A673 (cell line): ENCODE results near the gene OR10G7. TPM values are rescaled to one million over a fixed set of nuclear protein-coding genes. Genes with fewer than 3 reads are reported as not detected.

Experiments used
- BruUV-seq: library from RNA; stranded (reverse); fragments of 400-500 nt; replicated peaks from 2 replicates; lab custom pipeline; 2021; lab: Mats Ljungman, UMichigan
- CTCF ChIA-PET: fragments of 300-600 bp; sonication (Branson Sonifier 250); formaldehyde crosslinking; loops from one replicate; lab custom pipeline; 2022; ENCODE audit warnings: antibody characterized with exemption; lab: Charles Lee
- POLR2A ChIA-PET: fragments of 300-600 bp; sonication (Branson Sonifier 250); formaldehyde crosslinking; loops from one replicate; lab custom pipeline; 2022; ENCODE audit warnings: antibody characterized with exemption; ENCODE audit not compliant: low non-redundant PET; lab: Charles Lee
- DNase-seq: peaks from one replicate; pipeline ENCODE4 v3.0.0-alpha.2; 2015; ENCODE audit warnings: low spot score
- H3K27ac ChIP-seq: fragments of 200-600 bp; sonication (generic); 2 replicates; pipeline ENCODE4 v1.5.1; 2016; ENCODE audit warnings: mixed run types, low read depth, mild to moderate bottlenecking, mixed read lengths, antibody characterized with exemption, low read length; ENCODE audit not compliant: poor library complexity, severe bottlenecking
- H3K27me3 ChIP-seq: fragments of 200-600 bp; sonication (generic); replicated peaks from 2 replicates; pipeline ENCODE4 v1.6.1; 2017; ENCODE audit warnings: mixed run types, low read depth, mild to moderate bottlenecking, mixed read lengths, antibody characterized with exemption, low read length; ENCODE audit not compliant: insufficient read depth, poor library complexity
- H3K36me3 ChIP-seq: fragments of 200-600 bp; sonication (generic); 2 replicates; pipeline ENCODE4 v1.6.1; 2016; ENCODE audit warnings: mixed run types, mild to moderate bottlenecking, mixed read lengths, antibody characterized with exemption, low read length; ENCODE audit not compliant: insufficient read depth, poor library complexity, severe bottlenecking
- H3K4me1 ChIP-seq: fragments of 200-600 bp; sonication (generic); 2 replicates; pipeline ENCODE4 v1.6.1; 2017; ENCODE audit warnings: mixed run types, mild to moderate bottlenecking, mixed read lengths, antibody characterized with exemption, low read length; ENCODE audit not compliant: insufficient read depth, poor library complexity, severe bottlenecking
- H3K4me3 ChIP-seq: fragments of 200-600 bp; sonication (generic); 2 replicates; pipeline ENCODE4 v1.5.1; 2016; ENCODE audit warnings: low read depth, mixed run types, mild to moderate bottlenecking, mixed read lengths, low read length; ENCODE audit not compliant: poor library complexity, severe bottlenecking
- H3K9me3 ChIP-seq: fragments of 200-600 bp; sonication (generic); 2 replicates; pipeline ENCODE4 v1.6.1; 2016; ENCODE audit warnings: mixed run types, low read depth, mild to moderate bottlenecking, mixed read lengths, antibody characterized with exemption, low read length; ENCODE audit not compliant: poor library complexity, severe bottlenecking
- EZH2 ChIP-seq: fragments of 200-600 bp; sonication (generic); IDR thresholded peaks from 2 replicates; pipeline ENCODE4 v1.6.1; 2017; ENCODE audit warnings: borderline replicate concordance, low read depth, mild to moderate bottlenecking, mixed read lengths, antibody characterized with exemption, low read length; ENCODE audit not compliant: poor library complexity, severe bottlenecking
- intact Hi-C: fragments of 100-400 bp; cut with micrococcal nuclease; formaldehyde crosslinking; loops from one replicate; pipeline ENCODE4 v1.10.0; 2022; ENCODE audit not compliant: unreplicated experiment
- total RNA-seq: library from RNA; stranded (reverse); gene quantifications from 2 replicates; pipeline ENCODE4 v1.2.3, GENCODE V29; 2021
- TF ChIP-seq, protein P1 (sequence below): fragments of 300-800, 200-600 bp; sonication (generic); conservative IDR thresholded peaks from 2 replicates; pipeline ENCODE4 v1.5.1; 2017; ENCODE audit warnings: low read depth, mild to moderate bottlenecking, antibody characterized with exemption, low read length, moderate library complexity, mixed read lengths

The OR10G7 gene
- total RNA-seq, 1 experiment from 2014 or later = not detected

DNA sequence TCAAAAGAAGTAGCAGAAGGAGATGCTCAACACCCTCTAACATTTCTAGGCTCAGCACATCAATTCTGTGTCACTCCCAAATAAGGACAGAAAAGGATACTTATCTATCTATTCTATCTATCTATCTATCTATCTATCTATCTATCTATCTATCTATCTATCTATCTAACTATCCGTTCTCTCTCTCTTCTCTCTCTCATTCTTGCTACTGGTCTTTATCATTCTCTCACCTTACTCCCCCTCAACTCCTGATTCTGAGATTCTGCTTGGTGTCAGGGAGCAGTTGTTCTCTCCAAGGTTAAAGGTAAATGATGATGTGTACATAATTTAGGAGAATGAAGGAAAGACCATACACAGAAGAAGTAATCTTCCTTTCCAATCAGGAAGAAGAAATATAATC, 46.0 kb downstream of the OR10G7 start, which contains the start of gene OR10G6:
Gene OR10G6 (minus strand): TSS at position 43 of the 400 bp plus-strand sequence. CDS start 0 bp downstream, at position 43.
- ChIA-PET POLR2A (no interaction called here), CTCF (interaction anchor here (0.6 kb wide), 1 partner anchor 355 kb away, joined by 16 read pairs; no protein-coding TSS in a partner anchor)
- Histone ChIP-seq H3K9me3 (no peaks in the 10 kb centered on the region), H3K27ac (no peak within 1 kb of the TSS), H3K4me1 (no peaks in the 10 kb centered on the region), H3K27me3 (peaks cover 7% of the 10 kb centered on the region), H3K4me3 (no peak within 1 kb of the TSS), H3K36me3 (no peaks in the 10 kb centered on the region)
- intact Hi-C loops = no loop called here
- no peak for DNase-seq
- BruUV-seq = no TSS peak
- TF ChIP-seq, protein P1, sequence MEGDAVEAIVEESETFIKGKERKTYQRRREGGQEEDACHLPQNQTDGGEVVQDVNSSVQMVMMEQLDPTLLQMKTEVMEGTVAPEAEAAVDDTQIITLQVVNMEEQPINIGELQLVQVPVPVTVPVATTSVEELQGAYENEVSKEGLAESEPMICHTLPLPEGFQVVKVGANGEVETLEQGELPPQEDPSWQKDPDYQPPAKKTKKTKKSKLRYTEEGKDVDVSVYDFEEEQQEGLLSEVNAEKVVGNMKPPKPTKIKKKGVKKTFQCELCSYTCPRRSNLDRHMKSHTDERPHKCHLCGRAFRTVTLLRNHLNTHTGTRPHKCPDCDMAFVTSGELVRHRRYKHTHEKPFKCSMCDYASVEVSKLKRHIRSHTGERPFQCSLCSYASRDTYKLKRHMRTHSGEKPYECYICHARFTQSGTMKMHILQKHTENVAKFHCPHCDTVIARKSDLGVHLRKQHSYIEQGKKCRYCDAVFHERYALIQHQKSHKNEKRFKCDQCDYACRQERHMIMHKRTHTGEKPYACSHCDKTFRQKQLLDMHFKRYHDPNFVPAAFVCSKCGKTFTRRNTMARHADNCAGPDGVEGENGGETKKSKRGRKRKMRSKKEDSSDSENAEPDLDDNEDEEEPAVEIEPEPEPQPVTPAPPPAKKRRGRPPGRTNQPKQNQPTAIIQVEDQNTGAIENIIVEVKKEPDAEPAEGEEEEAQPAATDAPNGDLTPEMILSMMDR = no peak
- TF ChIP-seq EZH2 = no peak

Other genes starting within 250 kb of the OR10G7 start
- not detected in 2 replicates for gene OR6M1, start 235.0 kb downstream of the OR10G7 start, total RNA-seq
- not detected in 2 replicates for gene TMEM225, start 155.7 kb downstream of the OR10G7 start, total RNA-seq
- not detected in 2 replicates for gene OR8D4, start 139.2 kb downstream of the OR10G7 start, total RNA-seq
- gene OR4D5, start 101.7 kb downstream of the OR10G7 start, total RNA-seq = not detected in 2 replicates
- not detected in 2 replicates for gene OR6T1, start 97.5 kb downstream of the OR10G7 start, total RNA-seq
- not detected in 2 replicates for gene OR10S1, start 63.5 kb downstream of the OR10G7 start, total RNA-seq
- gene OR10G6, start 46.2 kb downstream of the OR10G7 start, total RNA-seq = not detected in 2 replicates
- gene OR10G4, start 28.3 kb downstream of the OR10G7 start, total RNA-seq = not detected in 2 replicates
- gene OR10G9, start 18.3 kb downstream of the OR10G7 start, total RNA-seq = not detected in 2 replicates
- not detected in 2 replicates for gene OR10G8, start 14.5 kb downstream of the OR10G7 start, total RNA-seq
- gene VWA5A, start 74.1 kb upstream of the OR10G7 start, total RNA-seq = 11.2 and 12.8 TPM in 2 replicates
- gene OR10D3, start 142.0 kb upstream of the OR10G7 start, total RNA-seq = not detected in 2 replicates
- gene OR8G1, start 199.8 kb upstream of the OR10G7 start, total RNA-seq = not detected in 2 replicates
- not detected in 2 replicates for gene OR8G5, start 215.1 kb upstream of the OR10G7 start, total RNA-seq